SK-N-MC (cell line): ENCODE data around the gene IFIT1B.

Experiments
- EZH2 ChIP-seq: fragments of 200-600 bp; sonication (generic); IDR thresholded peaks from one replicate; pipeline ENCODE4 v1.6.1; 2017; ENCODE audit warnings: antibody characterized with exemption
- FOXP2 ChIP-seq: optimal IDR thresholded peaks from 2 replicates; pipeline ENCODE3; 2011; ENCODE audit warnings: mild to moderate bottlenecking, moderate library complexity; ENCODE audit not compliant: insufficient read depth; ENCODE audit errors: extremely low read length, control extremely low read depth
- POLR2AphosphoS5 ChIP-seq: IDR thresholded peaks from 2 replicates; pipeline ENCODE4 v1.6.1; 2012; ENCODE audit warnings: mild to moderate bottlenecking, low read depth, low read length, borderline replicate concordance

DNA sequence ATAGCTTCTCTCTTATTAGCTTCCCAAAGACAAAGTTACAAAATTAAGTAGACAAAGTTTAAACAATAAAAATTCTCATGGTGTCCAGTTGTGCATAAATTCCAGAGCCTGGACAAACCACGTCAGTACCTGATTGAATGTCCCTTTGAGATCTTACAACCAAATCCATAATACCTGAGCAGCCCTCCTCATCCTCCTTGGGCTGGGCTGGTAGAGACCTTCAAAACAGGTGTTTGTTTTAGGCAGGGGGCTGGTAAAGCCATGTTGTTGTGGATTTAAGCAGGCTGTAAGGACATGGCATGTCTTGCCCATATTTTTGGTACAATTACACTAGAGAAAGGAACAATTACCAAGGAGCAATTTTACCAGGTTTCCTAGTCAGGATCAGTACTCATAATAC, 38.6 kb downstream of the IFIT1B start:
- TF ChIP-seq POLR2AphosphoS5 (no peak), EZH2 (no peak), FOXP2 (no peak)
